ENCODE data around the gene NMRAL1.

The NMRAL1 gene

GRCh38 chr16:4515611-4516233 lies 41.3 kb upstream of the NMRAL1 start:
- TF ChIP-seq TOX (CRISPR knock-in tag; IDR thresholded peaks at IDR 0.05; ENCODE audit: borderline replicate concordance): no peak
- no peak for TF ChIP-seq TSHZ2 (CRISPR knock-in tag; IDR thresholded peaks at IDR 0.05)
- no peak for TF ChIP-seq ZNF565 (CRISPR knock-in tag; conservative IDR thresholded peaks at IDR 0.05; ENCODE audit: low read depth)
- TF ChIP-seq PPARA (CRISPR knock-in tag; IDR thresholded peaks at IDR 0.05; ENCODE audit: borderline replicate concordance): no peak
- TF ChIP-seq BACH2 (CRISPR knock-in tag; IDR thresholded peaks at IDR 0.05; ENCODE audit: borderline replicate concordance): no peak
- TF ChIP-seq CREB5 (CRISPR knock-in tag; IDR thresholded peaks at IDR 0.05; ENCODE audit: low read depth): no peak
- no peak for TF ChIP-seq CSDC2 (CRISPR knock-in tag; IDR thresholded peaks at IDR 0.05)
- no peak for TF ChIP-seq ZFP30 (CRISPR knock-in tag; IDR thresholded peaks at IDR 0.05)
- no peak for TF ChIP-seq CSRNP3 (CRISPR knock-in tag; IDR thresholded peaks at IDR 0.05)
- no peak for TF ChIP-seq ZNF8 (CRISPR knock-in tag; IDR thresholded peaks at IDR 0.05)
- no peak for TF ChIP-seq ZFP3 (CRISPR knock-in tag; IDR thresholded peaks at IDR 0.05)
- TF ChIP-seq TCF4 (CRISPR knock-in tag; IDR thresholded peaks at IDR 0.05; ENCODE audit: borderline replicate concordance): no peak
- TF ChIP-seq ESRRG (CRISPR knock-in tag; IDR thresholded peaks at IDR 0.05): no peak
- TF ChIP-seq PATZ1 (CRISPR knock-in tag; IDR thresholded peaks at IDR 0.05; ENCODE audit: borderline replicate concordance): no peak
- TF ChIP-seq RARB (CRISPR knock-in tag; IDR thresholded peaks at IDR 0.05): no peak
- ATAC-seq: no peak

GRCh38 chr16:4514606-4515005 lies 40.2 kb upstream of the NMRAL1 start:
- TF ChIP-seq ARNTL (CRISPR knock-in tag; IDR thresholded peaks at IDR 0.05; ENCODE audit: borderline replicate concordance, low read depth) (no peak), ZFP30 (CRISPR knock-in tag; IDR thresholded peaks at IDR 0.05) (no peak), RARB (CRISPR knock-in tag; IDR thresholded peaks at IDR 0.05) (no peak), CREB5 (CRISPR knock-in tag; IDR thresholded peaks at IDR 0.05; ENCODE audit: low read depth) (no peak), ZNF565 (CRISPR knock-in tag; conservative IDR thresholded peaks at IDR 0.05; ENCODE audit: low read depth) (no peak), PPARA (CRISPR knock-in tag; IDR thresholded peaks at IDR 0.05; ENCODE audit: borderline replicate concordance) (no peak), ZFP3 (CRISPR knock-in tag; IDR thresholded peaks at IDR 0.05) (no peak), POU6F1 (CRISPR knock-in tag; IDR thresholded peaks at IDR 0.05; ENCODE audit: borderline replicate concordance, low read depth) (no peak)
- ATAC-seq: no peak

- no peak for ATAC-seq
- no peak for TF ChIP-seq POU6F1 (CRISPR knock-in tag; IDR thresholded peaks at IDR 0.05; ENCODE audit: borderline replicate concordance, low read depth)
- TF ChIP-seq BACH2 (CRISPR knock-in tag; IDR thresholded peaks at IDR 0.05; ENCODE audit: borderline replicate concordance): no peak
- no peak for TF ChIP-seq PATZ1 (CRISPR knock-in tag; IDR thresholded peaks at IDR 0.05; ENCODE audit: borderline replicate concordance)
- TF ChIP-seq ZC3H10 (CRISPR knock-in tag; IDR thresholded peaks at IDR 0.05): no peak
- no peak for TF ChIP-seq SNAI2 (CRISPR knock-in tag; IDR thresholded peaks at IDR 0.05)
- TF ChIP-seq CSDC2 (CRISPR knock-in tag; IDR thresholded peaks at IDR 0.05): no peak
- TF ChIP-seq ZFP30 (CRISPR knock-in tag; IDR thresholded peaks at IDR 0.05): no peak
Observed at GRCh38 chr16:4513881-4514280, 39.5 kb upstream of the NMRAL1 start.
